WERI-Rb-1 (cell line): ENCODE measurements around the gene HCN1.

Experiments used
- DNase-seq: peaks from one replicate; pipeline ENCODE4 v3.0.0-alpha.2; 2020
- H3K27ac ChIP-seq: fragments of 250-450 bp; sonication (Bioruptor Pico); 2 replicates; pipeline ENCODE4 v1.5.1; 2020; ENCODE audit warnings: mild to moderate bottlenecking, moderate library complexity
- H3K27me3 ChIP-seq: fragments of 250-450 bp; sonication (Bioruptor Pico); 2 replicates; pipeline ENCODE4 v1.5.1; 2021; ENCODE audit warnings: mild to moderate bottlenecking, low read depth, moderate library complexity; ENCODE audit not compliant: insufficient read depth, severe bottlenecking
- H3K36me3 ChIP-seq: fragments of 250-450 bp; sonication (Bioruptor Pico); 2 replicates; pipeline ENCODE4 v1.5.1; 2020; ENCODE audit warnings: mild to moderate bottlenecking, moderate library complexity
- H3K4me3 ChIP-seq: 2 replicates; pipeline ENCODE4 v1.5.1; 2011; ENCODE audit warnings: low read depth, mild to moderate bottlenecking, control low read depth, low read length
- H3K9me3 ChIP-seq: fragments of 250-450 bp; sonication (Bioruptor Pico); 2 replicates; pipeline ENCODE4 v1.5.1; 2021; ENCODE audit warnings: mild to moderate bottlenecking, moderate library complexity; ENCODE audit not compliant: severe bottlenecking
- TF ChIP-seq, protein P1 (sequence below): IDR thresholded peaks from 2 replicates; pipeline ENCODE4 v1.5.1; 2011; ENCODE audit warnings: low read depth, mild to moderate bottlenecking, control low read depth, inconsistent platforms, low read length

HCN1 gene

DNA sequence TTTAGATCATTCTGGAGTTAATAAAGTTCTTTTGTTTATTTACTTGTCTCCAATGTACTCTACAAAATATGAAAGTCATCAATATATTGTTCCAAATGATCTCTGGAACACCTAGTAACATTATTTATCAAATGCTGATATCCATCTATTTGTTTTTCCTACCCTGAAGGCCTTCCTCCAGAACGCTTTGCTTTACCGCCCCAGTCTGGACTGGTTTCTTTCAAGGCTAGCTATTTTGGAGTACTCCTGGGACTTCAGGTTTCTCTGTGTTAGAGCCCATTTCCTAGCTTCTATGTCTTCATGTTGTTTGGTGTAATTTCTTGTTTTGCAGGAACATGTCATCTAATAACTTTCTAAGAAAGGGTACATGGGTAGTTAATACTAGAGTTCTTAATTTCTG, 9.6 kb downstream of the HCN1 start:
- Histone ChIP-seq H3K27ac (no peak overlapping the region), H3K4me3 (no peak overlapping the region), H3K36me3 (no peaks in the 10 kb centered on the region), H3K27me3 (no peaks in the 10 kb centered on the region), H3K9me3 (no peaks in the 10 kb centered on the region)
- TF ChIP-seq, protein P1, sequence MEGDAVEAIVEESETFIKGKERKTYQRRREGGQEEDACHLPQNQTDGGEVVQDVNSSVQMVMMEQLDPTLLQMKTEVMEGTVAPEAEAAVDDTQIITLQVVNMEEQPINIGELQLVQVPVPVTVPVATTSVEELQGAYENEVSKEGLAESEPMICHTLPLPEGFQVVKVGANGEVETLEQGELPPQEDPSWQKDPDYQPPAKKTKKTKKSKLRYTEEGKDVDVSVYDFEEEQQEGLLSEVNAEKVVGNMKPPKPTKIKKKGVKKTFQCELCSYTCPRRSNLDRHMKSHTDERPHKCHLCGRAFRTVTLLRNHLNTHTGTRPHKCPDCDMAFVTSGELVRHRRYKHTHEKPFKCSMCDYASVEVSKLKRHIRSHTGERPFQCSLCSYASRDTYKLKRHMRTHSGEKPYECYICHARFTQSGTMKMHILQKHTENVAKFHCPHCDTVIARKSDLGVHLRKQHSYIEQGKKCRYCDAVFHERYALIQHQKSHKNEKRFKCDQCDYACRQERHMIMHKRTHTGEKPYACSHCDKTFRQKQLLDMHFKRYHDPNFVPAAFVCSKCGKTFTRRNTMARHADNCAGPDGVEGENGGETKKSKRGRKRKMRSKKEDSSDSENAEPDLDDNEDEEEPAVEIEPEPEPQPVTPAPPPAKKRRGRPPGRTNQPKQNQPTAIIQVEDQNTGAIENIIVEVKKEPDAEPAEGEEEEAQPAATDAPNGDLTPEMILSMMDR: no peak
- DNase-seq: no peak

DNA sequence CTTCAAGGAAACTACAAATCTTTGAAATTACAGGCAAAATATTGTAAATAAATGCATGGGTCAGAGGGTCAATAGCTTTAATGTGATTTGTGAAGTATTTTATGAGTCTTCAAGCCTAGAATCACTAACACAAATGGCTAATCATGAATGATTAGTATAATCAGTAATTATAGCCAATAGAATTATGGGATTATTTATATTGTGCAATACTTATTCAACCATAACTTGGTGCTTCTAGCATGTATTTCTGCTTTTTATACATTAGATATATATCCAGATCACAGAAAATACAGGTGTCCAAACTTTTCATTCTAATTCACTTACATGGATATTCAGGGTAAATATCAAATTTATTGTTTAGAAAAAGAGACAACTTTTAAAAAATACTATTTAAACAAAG, 12.1 kb downstream of the HCN1 start:
- Histone ChIP-seq H3K27me3 (no peaks in the 10 kb centered on the region), H3K9me3 (no peaks in the 10 kb centered on the region), H3K4me3 (no peak overlapping the region), H3K36me3 (no peaks in the 10 kb centered on the region), H3K27ac (no peak overlapping the region)
- TF ChIP-seq, protein P1: no peak
- DNase-seq: no peak

DNA sequence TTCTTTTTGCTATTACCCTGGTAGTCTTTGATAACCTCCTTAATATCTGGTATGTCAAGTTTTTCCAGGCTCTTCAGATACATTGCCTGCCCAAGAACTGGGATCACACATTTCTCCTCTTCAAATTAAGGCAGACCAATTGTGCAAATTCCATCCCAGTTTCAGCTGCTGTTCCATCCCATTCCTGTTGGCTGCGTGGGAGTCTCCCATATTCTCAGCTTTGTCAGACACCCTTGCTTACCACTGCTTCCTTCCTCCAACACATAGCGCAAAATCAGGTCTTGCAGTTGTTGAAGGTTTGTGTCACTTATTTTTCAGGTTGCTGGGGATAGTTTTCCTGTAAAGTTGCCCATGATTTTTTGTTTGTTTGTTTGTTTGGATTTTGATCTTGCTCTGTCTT, 15.2 kb downstream of the HCN1 start:
- no peaks in the 10 kb centered on the region for H3K27me3 ChIP-seq
- TF ChIP-seq, protein P1: 0 out of 2 replicates have a peak, but pooled peaks have one; percentile 10
- H3K36me3 ChIP-seq: no peaks in the 10 kb centered on the region
- no peaks in the 10 kb centered on the region for H3K9me3 ChIP-seq
- H3K4me3 ChIP-seq: no peak overlapping the region
- H3K27ac ChIP-seq: no peak overlapping the region
- no peak for DNase-seq

DNA sequence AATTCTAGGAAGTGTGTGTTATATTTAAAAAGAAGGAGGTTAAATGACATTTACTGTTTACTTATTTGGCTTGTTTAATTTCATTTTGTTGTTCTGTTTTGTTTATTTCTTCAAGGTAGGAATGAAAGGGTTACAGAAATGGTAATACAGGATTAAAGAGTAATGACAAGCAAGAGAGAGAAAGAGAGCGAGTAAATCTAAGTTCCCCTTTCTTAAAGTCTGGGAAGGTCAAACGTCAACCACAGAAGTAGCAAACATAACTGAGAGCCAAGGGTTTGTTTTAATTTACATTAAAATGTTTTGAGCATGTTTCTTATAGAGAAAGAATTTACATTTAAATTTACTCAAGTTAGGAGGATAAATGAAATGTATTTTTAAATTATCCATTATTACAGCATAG, 18.7 kb downstream of the HCN1 start:
- no peak for DNase-seq
- H3K36me3 ChIP-seq: no peaks in the 10 kb centered on the region
- no peaks in the 10 kb centered on the region for H3K27me3 ChIP-seq
- H3K27ac ChIP-seq: no peak overlapping the region
- H3K9me3 ChIP-seq: no peaks in the 10 kb centered on the region
- H3K4me3 ChIP-seq: no peak overlapping the region
- TF ChIP-seq, protein P1: no peak

DNA sequence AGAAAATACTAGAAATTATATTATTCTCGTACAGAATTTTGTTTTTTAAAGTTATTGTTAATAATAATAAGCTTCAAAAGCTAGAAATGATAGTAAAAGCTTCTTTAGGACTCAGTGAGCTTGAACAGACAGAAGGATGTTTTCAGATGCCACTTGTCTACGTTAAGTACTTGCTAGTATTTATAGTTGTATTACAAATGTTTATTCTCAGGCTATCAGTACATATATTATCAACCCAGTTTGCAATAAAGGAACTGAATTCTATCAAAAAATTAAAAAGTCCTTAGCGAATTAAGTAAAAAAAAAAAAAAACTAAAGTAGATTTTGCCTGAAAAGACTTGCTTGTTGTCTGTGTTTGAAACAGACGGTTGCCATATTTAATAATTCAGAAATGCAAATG, 23.9 kb downstream of the HCN1 start:
- H3K4me3 ChIP-seq: no peak overlapping the region
- H3K9me3 ChIP-seq: no peaks in the 10 kb centered on the region
- TF ChIP-seq, protein P1: no peak
- H3K36me3 ChIP-seq: no peaks in the 10 kb centered on the region
- H3K27ac ChIP-seq: no peak overlapping the region
- H3K27me3 ChIP-seq: no peaks in the 10 kb centered on the region
- DNase-seq: no peak

DNA sequence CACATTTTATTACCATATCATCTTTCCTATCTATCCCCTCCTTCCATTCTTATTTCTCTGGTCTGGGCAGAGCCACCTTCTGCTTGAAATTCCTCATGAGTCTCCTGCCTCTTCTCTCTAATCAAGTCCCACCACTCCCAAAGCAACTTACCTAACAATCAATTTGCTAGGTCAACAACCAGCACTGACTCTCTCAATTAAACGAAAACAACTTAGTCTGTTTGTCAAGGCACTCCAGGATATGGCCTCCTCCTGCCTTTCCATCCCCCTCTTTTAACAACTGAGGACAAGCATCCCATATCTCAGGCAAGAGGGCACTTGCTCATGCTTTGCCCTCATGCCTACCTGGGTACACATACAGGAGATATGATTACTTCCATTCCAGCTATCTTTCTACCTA, 47.4 kb downstream of the HCN1 start:
- Histone ChIP-seq H3K27me3 (no peaks in the 10 kb centered on the region), H3K9me3 (no peaks in the 10 kb centered on the region), H3K27ac (no peak overlapping the region), H3K36me3 (no peaks in the 10 kb centered on the region), H3K4me3 (no peak overlapping the region)
- TF ChIP-seq, protein P1: no peak
- no peak for DNase-seq
